ENCODE results near the gene SULT1A3. TPM values are rescaled to one million over a fixed set of nuclear protein-coding genes. Genes with fewer than 3 reads are reported as not detected.
A peak's percentile ranks its signal among the peaks of the same experiment; 100 is the strongest.

SULT1A3 gene
- total RNA-seq, 2 donors from 2014 or later = 14.5 to 22.1 TPM

GRCh38 chr16:30180741-30181140, 18.3 kb upstream of the SULT1A3 start:
- Mint-ChIP-seq H3K27ac (no peak overlapping the region), H3K4me3 (no peak overlapping the region), H3K36me3 (ENCODE audit: low read depth) (no peaks in the 10 kb centered on the region), H3K27me3 (ENCODE audit: insufficient read depth) (peaks cover 43% of the 10 kb centered on the region), H3K9me3 (no peaks in the 10 kb centered on the region), H3K4me1 (no peaks in the 10 kb centered on the region)
- Histone ChIP-seq H3K4me1 (ENCODE audit: control insufficient read depth, insufficient read depth, low read length) (peaks cover 2% of the 10 kb centered on the region), H3K36me3 (ENCODE audit: control insufficient read depth, insufficient read depth, low read length) (no peaks in the 10 kb centered on the region), H3K4me3 (ENCODE audit: low read length) (no peak overlapping the region), H3K9me3 (ENCODE audit: control insufficient read depth, low read length) (no peaks in the 10 kb centered on the region), H3K27me3 (ENCODE audit: control insufficient read depth, insufficient read depth, low read length, poor library complexity, severe bottlenecking) (peaks cover 17% of the 10 kb centered on the region), H3K9ac (ENCODE audit: extremely low read depth, low read length, poor library complexity, severe bottlenecking) (no peak overlapping the region), H3K27ac (ENCODE audit: low read depth, low read length) (no peak overlapping the region)
- no peak for DNase-seq
- TF ChIP-seq CTCF (conservative IDR thresholded peaks at IDR 0.05) = no peak
- 89% methylated on average over 3 of the region's 3 CpGs; no CpG with 5 or more reads in 1 of the 2 experiments for WGBS, 2 experiments (ENCODE audit: insufficient coverage in 1 of 2, insufficient read length in 1 of 2)

DNA sequence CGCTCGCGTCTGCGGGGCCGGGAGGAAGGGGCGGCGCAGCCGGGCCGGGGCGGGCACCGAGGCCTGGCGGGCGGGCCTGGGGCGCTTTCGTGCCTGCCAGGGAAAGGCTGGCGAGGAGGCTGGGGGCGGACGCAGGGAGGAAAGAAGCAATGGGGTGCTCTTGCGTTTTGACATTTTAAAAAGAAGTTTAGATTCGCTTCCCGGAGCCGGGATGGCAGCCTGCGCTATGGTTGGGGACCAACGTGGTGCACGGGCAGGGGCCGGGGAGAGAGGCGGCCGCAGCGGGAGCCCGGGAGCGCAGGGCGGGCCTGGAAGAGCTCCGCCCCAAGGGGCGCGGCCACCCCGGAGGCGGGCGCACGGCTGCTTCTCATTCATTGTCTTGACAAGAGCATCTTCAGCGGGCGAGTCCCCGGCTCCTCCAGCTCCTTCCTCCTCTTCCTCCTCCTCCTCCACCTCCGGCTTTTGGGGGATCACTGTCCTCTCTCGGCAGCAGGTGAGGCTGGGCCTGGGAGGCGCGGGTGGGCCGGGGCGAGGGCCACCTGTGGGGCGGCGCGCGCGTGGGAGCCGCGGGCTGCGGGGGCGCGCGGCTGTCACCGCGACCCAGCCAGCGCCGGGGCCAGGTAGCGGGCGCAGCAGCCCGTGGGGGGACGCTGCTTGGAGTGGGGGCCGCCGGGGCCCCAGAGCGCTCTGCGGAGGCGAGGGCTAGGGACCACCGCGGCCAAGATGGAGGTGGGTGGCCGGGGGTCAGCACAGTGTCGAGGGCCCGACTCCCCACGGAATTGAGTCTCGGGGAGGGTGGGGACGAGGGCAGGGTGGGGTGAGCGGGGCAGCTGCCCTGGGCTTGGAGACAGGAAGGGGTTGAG, 15.6 kb upstream of the SULT1A3 start, which contains the start of gene CORO1A:
Gene CORO1A, plus strand, starts transcription at position 370 of the 863 bp plus-strand sequence. CDS start 1,608 bp downstream, outside the sequence.
- TF ChIP-seq CTCF (conservative IDR thresholded peaks at IDR 0.05) = no peak
- peaks cover 43% of the 10 kb centered on the region for H3K27me3 Mint-ChIP-seq (ENCODE audit: insufficient read depth)
- peaks cover 2% of the 10 kb centered on the region for H3K4me1 ChIP-seq (ENCODE audit: control insufficient read depth, insufficient read depth, low read length)
- peak within 1 kb of the TSS; percentile 64 for H3K4me3 Mint-ChIP-seq
- H3K9me3 Mint-ChIP-seq = no peaks in the 10 kb centered on the region
- H3K36me3 ChIP-seq (ENCODE audit: control insufficient read depth, insufficient read depth, low read length) = no peaks in the 10 kb centered on the region
- no peaks in the 10 kb centered on the region for H3K36me3 Mint-ChIP-seq (ENCODE audit: low read depth)
- no peak within 1 kb of the TSS for H3K27ac ChIP-seq (ENCODE audit: low read depth, low read length)
- no peak within 1 kb of the TSS for H3K9ac ChIP-seq (ENCODE audit: extremely low read depth, low read length, poor library complexity, severe bottlenecking)
- peaks cover 17% of the 10 kb centered on the region for H3K27me3 ChIP-seq (ENCODE audit: control insufficient read depth, insufficient read depth, low read length, poor library complexity, severe bottlenecking)
- peaks cover 2% of the 10 kb centered on the region for H3K4me1 Mint-ChIP-seq
- peak within 1 kb of the TSS; percentile 52 for H3K27ac Mint-ChIP-seq
- H3K4me3 ChIP-seq (ENCODE audit: low read length) = peak within 1 kb of the TSS; percentile 68
- H3K9me3 ChIP-seq (ENCODE audit: control insufficient read depth, low read length) = no peaks in the 10 kb centered on the region
- DNase-seq = peak; percentile 94
- WGBS, 2 experiments (ENCODE audit: insufficient coverage in 1 of 2, insufficient read length in 1 of 2) = 5 to 10% methylated on average over 11 to 81 of the region's 81 CpGs

- Histone ChIP-seq H3K4me3 (ENCODE audit: low read length) (no peak overlapping the region), H3K27ac (ENCODE audit: low read depth, low read length) (no peak overlapping the region), H3K27me3 (ENCODE audit: control insufficient read depth, insufficient read depth, low read length, poor library complexity, severe bottlenecking) (peaks cover 17% of the 10 kb centered on the region), H3K9ac (ENCODE audit: extremely low read depth, low read length, poor library complexity, severe bottlenecking) (no peak overlapping the region), H3K4me1 (ENCODE audit: control insufficient read depth, insufficient read depth, low read length) (peaks cover 2% of the 10 kb centered on the region), H3K9me3 (ENCODE audit: control insufficient read depth, low read length) (no peaks in the 10 kb centered on the region), H3K36me3 (ENCODE audit: control insufficient read depth, insufficient read depth, low read length) (no peaks in the 10 kb centered on the region)
- H3K9me3 Mint-ChIP-seq = no peaks in the 10 kb centered on the region
- no peak for TF ChIP-seq CTCF (conservative IDR thresholded peaks at IDR 0.05)
- no peak overlapping the region for H3K4me3 Mint-ChIP-seq
- H3K4me1 Mint-ChIP-seq = peaks cover 2% of the 10 kb centered on the region
- no peak overlapping the region for H3K27ac Mint-ChIP-seq
- DNase-seq = peak; percentile 47
- H3K27me3 Mint-ChIP-seq (ENCODE audit: insufficient read depth) = peaks cover 43% of the 10 kb centered on the region
- H3K36me3 Mint-ChIP-seq (ENCODE audit: low read depth) = no peaks in the 10 kb centered on the region
- WGBS, 2 experiments (ENCODE audit: insufficient coverage in 1 of 2, insufficient read length in 1 of 2) = 79 to 82% methylated on average over 12 to 23 of the region's 24 CpGs
These were observed 14.8 kb upstream of the SULT1A3 start for GRCh38 chr16:30184096-30184890.

Data from endodermal cell (in vitro differentiated cells).